HepG2 (cell line): ENCODE measurements around the gene DYDC2. TPM values are rescaled to one million over a fixed set of nuclear protein-coding genes. Genes with fewer than 3 reads are reported as not detected.

Experiments
- HNF4G ChIP-seq, 2 experiments: sonication (generic) in 1 of 2; formaldehyde crosslinking in 1 of 2; IDR thresholded peaks; 2 replicates each; pipeline versions ENCODE4 v1.4.0 to v1.6.1; 2011 to 2020; ENCODE audit warnings: borderline replicate concordance in 2 of 2, low read depth in 2 of 2, mild to moderate bottlenecking in 2 of 2, low read length in 1 of 2, missing genetic modification reagents in 1 of 2, moderate library complexity in 1 of 2
- IRF2 ChIP-seq: IDR thresholded peaks from 2 replicates; pipeline ENCODE4 v1.6.1; 2018; ENCODE audit warnings: missing genetic modification reagents, missing compliant biosample characterization
- KDM4B ChIP-seq: sonication (generic); formaldehyde crosslinking; IDR thresholded peaks from 2 replicates; pipeline ENCODE4 v1.4.0; 2020; ENCODE audit warnings: missing genetic modification reagents
- NFYB ChIP-seq: sonication (generic); formaldehyde crosslinking; IDR thresholded peaks from 2 replicates; pipeline ENCODE4 v1.4.0; 2020; ENCODE audit warnings: missing genetic modification reagents
- NPAS2 ChIP-seq: sonication (generic); formaldehyde crosslinking; IDR thresholded peaks from 2 replicates; pipeline ENCODE4 v1.8.0; 2022; ENCODE audit warnings: mild to moderate bottlenecking, missing genetic modification reagents, borderline replicate concordance
- PCBP1 ChIP-seq: fragments of 200-400 bp; formaldehyde crosslinking; IDR thresholded peaks from 2 replicates; pipeline ENCODE4 v1.6.1; 2017; ENCODE audit warnings: mild to moderate bottlenecking, low read depth, low read length, borderline replicate concordance
- REPIN1 ChIP-seq: sonication (generic); formaldehyde crosslinking; IDR thresholded peaks from 2 replicates; pipeline ENCODE4 v1.8.0; 2022; ENCODE audit warnings: missing genetic modification reagents, low read depth, mild to moderate bottlenecking, borderline replicate concordance
- ZBED4 ChIP-seq: sonication (generic); formaldehyde crosslinking; IDR thresholded peaks from 2 replicates; pipeline ENCODE4 v1.4.0; 2020; ENCODE audit warnings: missing genetic modification reagents, borderline replicate concordance
- ZNF136 ChIP-seq: sonication (generic); formaldehyde crosslinking; IDR thresholded peaks from 2 replicates; pipeline ENCODE4 v1.8.1; 2022; ENCODE audit warnings: low read depth, mild to moderate bottlenecking, moderate library complexity, missing genetic modification reagents
- ZNF232 ChIP-seq: sonication (generic); formaldehyde crosslinking; IDR thresholded peaks from 2 replicates; pipeline ENCODE4 v1.4.0; 2020; ENCODE audit warnings: missing genetic modification reagents, borderline replicate concordance
- ZNF296 ChIP-seq: sonication (generic); formaldehyde crosslinking; conservative IDR thresholded peaks from 2 replicates; pipeline ENCODE4 v1.5.0; 2020; ENCODE audit warnings: mild to moderate bottlenecking, missing genetic modification reagents
- ZNF318 ChIP-seq: sonication (generic); formaldehyde crosslinking; IDR thresholded peaks from 2 replicates; pipeline ENCODE4 v1.4.0; 2020; ENCODE audit warnings: mild to moderate bottlenecking, missing genetic modification reagents
- ZNF543 ChIP-seq: sonication (generic); formaldehyde crosslinking; IDR thresholded peaks from 2 replicates; pipeline ENCODE4 v1.4.0; 2020; ENCODE audit warnings: mild to moderate bottlenecking, missing genetic modification reagents
- ZNF713 ChIP-seq: sonication (generic); formaldehyde crosslinking; IDR thresholded peaks from 2 replicates; pipeline ENCODE4 v1.4.0; 2020; ENCODE audit warnings: mild to moderate bottlenecking, missing genetic modification reagents
- ZSCAN20 ChIP-seq: sonication (generic); formaldehyde crosslinking; IDR thresholded peaks from 2 replicates; pipeline ENCODE4 v1.4.0; 2020; ENCODE audit warnings: missing genetic modification reagents, mild to moderate bottlenecking, borderline replicate concordance
- polyA plus RNA-seq, 8 experiments: library from polyadenylated mRNA; depleted of rRNA in 3 of 8; stranded (reverse) in 7 of 8; unstranded in 1 of 8; fragments of >200 nt; fragmentation: Illumina TruSeq in 4 of 8; extraction: Trizol in 4 of 8; gene quantifications; 2 replicates each; pipeline versions ENCODE4 v1.2.1 to v1.2.3, GENCODE V29; 2011 to 2016; ENCODE audit warnings: low read depth in 4 of 8, missing spikeins in 1 of 8, mixed read lengths in 1 of 8; ENCODE audit not compliant: insufficient read depth in 1 of 8
- total RNA-seq, 5 experiments: library from RNA; depleted of rRNA; stranded (reverse); fragments of >200 nt; fragmentation: Illumina TruSeq; extraction: Trizol; gene quantifications; 2 replicates each; pipeline ENCODE4 v1.2.3, GENCODE V29; 2016; ENCODE audit warnings: low read depth in 1 of 5
- TF ChIP-seq, protein P1 (sequence below): IDR thresholded peaks from 2 replicates; pipeline ENCODE4 v1.6.1; 2016; ENCODE audit warnings: missing genetic modification reagents, missing compliant biosample characterization

Gene DYDC2
- total and polyA plus RNA-seq, 2 of the 13 experiments (the other 11 are each of a cell fraction or from before 2014, with no cell fraction given) = 0.98 to 2.3 TPM

DNA sequence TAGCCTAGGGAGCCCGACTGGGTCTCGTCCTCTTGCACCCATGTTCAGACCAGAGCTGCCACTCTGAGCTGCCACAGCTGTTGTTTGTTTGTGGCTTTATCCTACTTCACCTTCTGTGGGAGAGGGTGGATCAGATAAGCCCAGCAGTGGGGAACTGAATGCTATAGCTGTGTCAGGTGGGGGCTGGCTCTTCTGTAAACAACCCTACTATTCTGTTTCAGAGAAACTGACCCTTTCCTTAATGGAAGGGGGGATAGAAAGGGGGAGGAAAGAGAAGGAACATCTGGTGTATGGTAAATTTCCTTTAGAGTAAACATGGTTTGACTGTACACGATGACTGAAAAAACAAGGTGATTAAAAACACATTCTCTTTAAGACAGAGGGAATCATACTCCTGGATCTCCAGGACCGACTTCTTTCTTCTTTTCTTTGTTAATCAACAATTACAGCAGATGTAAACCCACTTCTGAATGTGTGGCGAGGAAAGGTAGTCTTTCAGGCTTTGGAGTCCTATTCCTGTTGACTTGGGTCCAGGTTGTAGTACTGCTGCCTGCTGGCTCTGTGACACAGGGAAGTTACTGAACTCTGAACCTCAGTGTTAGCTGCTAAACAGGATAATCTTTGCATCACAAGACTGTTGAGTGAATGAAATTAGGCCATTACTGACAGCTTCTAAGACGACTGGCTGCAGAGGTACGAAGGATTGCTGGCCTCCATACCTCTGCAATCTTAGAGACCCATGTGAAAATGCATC is 57.7 kb downstream of the DYDC2 start (continued):
- TF ChIP-seq ZBED4 (CRISPR knock-in tag) (peak; percentile 61; the same call in 1 of the 2 replicates), ZNF713 (CRISPR knock-in tag) (no peak), ZNF296 (CRISPR knock-in tag) (no peak), IRF2 (CRISPR knock-in tag) (peak; percentile 47; the same call in 1 of the 2 replicates), PCBP1 (no peak), ZNF136 (no peak), HNF4G (IDR thresholded peaks at IDR 0.05; ENCODE audit: borderline replicate concordance, low read depth, low read length) (peak; percentile 63), HNF4G (CRISPR knock-in tag; IDR thresholded peaks at IDR 0.05; ENCODE audit: borderline replicate concordance, low read depth) (peak; percentile 28; the same call in 1 of the 2 replicates), NFYB (no peak), REPIN1 (CRISPR knock-in tag) (no peak), KDM4B (CRISPR knock-in tag) (no peak), ZSCAN20 (no peak), NPAS2 (CRISPR knock-in tag) (0 out of 2 replicates have a peak, but pooled peaks have one; percentile 30), ZNF543 (CRISPR knock-in tag) (no peak), ZNF232 (CRISPR knock-in tag) (no peak), ZNF318 (CRISPR knock-in tag) (no peak)
- TF ChIP-seq, protein P1, sequence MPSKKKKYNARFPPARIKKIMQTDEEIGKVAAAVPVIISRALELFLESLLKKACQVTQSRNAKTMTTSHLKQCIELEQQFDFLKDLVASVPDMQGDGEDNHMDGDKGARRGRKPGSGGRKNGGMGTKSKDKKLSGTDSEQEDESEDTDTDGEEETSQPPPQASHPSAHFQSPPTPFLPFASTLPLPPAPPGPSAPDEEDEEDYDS (CRISPR knock-in tag) = peak; percentile 44; the same call in 1 of the 2 replicates
